GM19463 (cell line): ENCODE results near the gene FAM234B.

Source experiments
- ATAC-seq: cut with Tn5 transposase; IDR thresholded peaks from one replicate; pipeline ENCODE4 v1.9.1; 2021; ENCODE audit warnings: mild to moderate bottlenecking, moderate library complexity; ENCODE audit not compliant: unreplicated experiment

Gene FAM234B

GRCh38 chr12:13114251-13115052 is 70.3 kb downstream of the FAM234B start:
- no peak for ATAC-seq

- no peak for ATAC-seq
These were observed 72.1 kb downstream of the FAM234B start for GRCh38 chr12:13116259-13116658.

GRCh38 chr12:13117029-13117428 is 72.8 kb downstream of the FAM234B start:
- ATAC-seq, result no peak

- no peak for ATAC-seq
These were observed 75.6 kb downstream of the FAM234B start for GRCh38 chr12:13119826-13120225.

GRCh38 chr12:13120413-13120812 is 76.2 kb downstream of the FAM234B start:
- no peak for ATAC-seq

- no peak for ATAC-seq
These were observed 77.4 kb downstream of the FAM234B start for GRCh38 chr12:13121568-13121967.

- no peak for ATAC-seq
These were observed 80.7 kb downstream of the FAM234B start for GRCh38 chr12:13124656-13125505.

- ATAC-seq, result no peak
These were observed 81.8 kb downstream of the FAM234B start for GRCh38 chr12:13125996-13126395.

- no peak for ATAC-seq
These were observed 82.3 kb downstream of the FAM234B start for GRCh38 chr12:13126494-13126893.

- ATAC-seq, result no peak
These were observed 83.3 kb downstream of the FAM234B start for GRCh38 chr12:13127444-13127843.

- no peak for ATAC-seq
These were observed 84.2 kb downstream of the FAM234B start for GRCh38 chr12:13128291-13128965.

- no peak for ATAC-seq
These were observed 86.8 kb downstream of the FAM234B start for GRCh38 chr12:13130981-13131380.
